Stomach (tissue), 9 donors: ENCODE measurements around the gene DST. TPM values are rescaled to one million over a fixed set of nuclear protein-coding genes. Genes with fewer than 3 reads are reported as not detected.

Experiments used
- DNase-seq, 2 donors: peaks; one replicate each; pipeline versions ENCODE4 v3.0.0 to v3.0.0-alpha.2; 2013 to 2019
- H3K27ac ChIP-seq, 5 donors: fragments of 200-600 bp in 4 of 5; sonication (generic) in 4 of 5; one replicate each; pipeline ENCODE4 v1.5.1; 2013 to 2019; ENCODE audit warnings: mild to moderate bottlenecking in 1 of 5, moderate library complexity in 1 of 5
- H3K27me3 ChIP-seq, 3 donors: fragments of 200-600 bp; sonication (generic); one replicate each; pipeline ENCODE4 v1.5.1; 2017 to 2019; ENCODE audit warnings: mixed run types in 1 of 3
- H3K36me3 ChIP-seq, 4 donors: fragments of 200-600 bp; sonication (generic); 1 replicate in 3 of 4; 2 replicates in 1 of 4; pipeline ENCODE4 v1.5.1; 2016 to 2019
- H3K4me1 ChIP-seq, 4 donors: fragments of 200-600 bp; sonication (generic); one replicate each; pipeline ENCODE4 v1.5.1; 2016 to 2019
- H3K4me3 ChIP-seq, 4 donors: fragments of 200-600 bp; sonication (generic) in 3 of 4; one replicate each; pipeline ENCODE4 v1.5.1; 2016 to 2019; ENCODE audit warnings: mild to moderate bottlenecking in 1 of 4
- H3K9me3 ChIP-seq, 4 donors: fragments of 200-600 bp; sonication (generic); one replicate each; pipeline ENCODE4 v1.5.1; 2016 to 2019
- EP300 ChIP-seq: sonication (generic); formaldehyde crosslinking; IDR thresholded peaks from one replicate; pipeline ENCODE4 v1.6.1; 2017; ENCODE audit warnings: antibody characterized with exemption
- POLR2A ChIP-seq, 4 donors: fragments of 450-650 bp; IDR thresholded peaks; one replicate each; pipeline ENCODE4 v1.6.1; 2016; ENCODE audit warnings: antibody characterized with exemption in 4 of 4, control low read depth in 2 of 4, mild to moderate bottlenecking in 1 of 4, moderate library complexity in 1 of 4
- POLR2AphosphoS5 ChIP-seq, 3 donors: sonication (generic); formaldehyde crosslinking; IDR thresholded peaks; one replicate each; pipeline ENCODE4 v1.6.1; 2016; ENCODE audit warnings: antibody characterized with exemption in 3 of 3
- WGBS, 5 donors: extraction: QIAGEN DNeasy Blood & Tissue Kit in 3 of 5; methylation state at CpG; one replicate each; pipeline versions ENCODE4 v1.1.5 to v1.1.7; 2013 to 2018; 5-methylcytosine and 5-hydroxymethylcytosine counted together
- intact Hi-C: fragments of 100-400 bp; cut with DNase I; formaldehyde crosslinking; loops from one replicate; pipeline ENCODE4 v1.15.1; 2023; ENCODE audit warnings: low total_unique reads
- polyA plus RNA-seq, 3 donors: library from polyadenylated mRNA; stranded (reverse); fragments of 200-250 nt; gene quantifications; one replicate each; pipeline ENCODE4 v1.2.3, GENCODE V29; 2013
- total RNA-seq, 5 donors: library from RNA; depleted of rRNA; stranded (reverse); fragments of >200 nt; gene quantifications; one replicate each; pipeline versions ENCODE4 v1.1.0 to v1.2.3, GENCODE V29; 2014 to 2016
- TF ChIP-seq, protein P1 (sequence below), 7 experiments: fragments of 450-650 bp in 4 of 7; fragments of 200-600 bp in 3 of 7; sonication (generic) in 3 of 7; IDR thresholded peaks; one replicate each; pipeline ENCODE4 v1.5.1; 2016 to 2019; ENCODE audit warnings: antibody characterized with exemption in 7 of 7, control low read depth in 2 of 7, mild to moderate bottlenecking in 1 of 7
- donor health status: healthy with polysubstance abuse.
- donor health status: Bipolar disorder and iron deficiency.
- donor health status: healthy.

DST gene
- total and polyA plus RNA-seq, 8 donors: 16.3 to 623 (median 200) TPM

DNA sequence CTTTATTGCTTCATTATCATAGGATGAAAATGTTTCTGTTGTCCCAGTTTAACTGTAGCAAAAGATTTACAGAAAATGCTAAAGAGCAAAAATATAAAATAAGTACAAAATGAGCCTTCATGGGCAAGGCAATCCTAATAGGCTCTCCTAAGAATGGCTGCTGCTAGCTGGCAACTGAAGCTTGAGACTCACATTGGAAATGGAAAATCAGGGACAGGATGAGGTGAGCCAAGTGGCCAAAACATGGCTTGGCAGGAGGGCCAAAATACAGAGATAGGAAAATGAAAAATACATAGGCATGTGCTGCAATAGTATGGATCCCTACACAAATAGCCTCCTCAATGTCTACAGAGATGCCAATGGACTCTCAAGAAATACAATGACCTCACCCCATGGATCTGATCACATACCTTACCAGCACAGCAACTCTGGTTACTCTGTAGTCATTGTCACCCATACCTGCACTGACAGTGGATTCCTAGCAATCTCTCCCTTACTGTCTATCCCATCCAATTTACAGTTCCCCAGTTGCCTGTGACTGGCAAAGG lies 105.4 kb downstream of the DST start:
- DNase-seq: no peak
- Histone ChIP-seq H3K9me3 (no peaks in the 10 kb centered on the region), H3K36me3 (peaks cover 0 to 41% (median 33%) of the 10 kb centered on the region in 4 donors), H3K27me3 (no peaks in the 10 kb centered on the region), H3K27ac (peak overlapping the region in 1 of 5 donors; percentile 93), H3K4me3 (peak overlapping the region; percentile 50 to 60 (median 58)), H3K4me1 (peaks cover 0 to 92% (median 45%) of the 10 kb centered on the region in 4 donors)
- intact Hi-C loops: no loop called here
- TF ChIP-seq POLR2AphosphoS5 (IDR thresholded peaks at IDR 0.05) (no peak), POLR2A (IDR thresholded peaks at IDR 0.05) (no peak), EP300 (no peak)
- TF ChIP-seq, protein P1, sequence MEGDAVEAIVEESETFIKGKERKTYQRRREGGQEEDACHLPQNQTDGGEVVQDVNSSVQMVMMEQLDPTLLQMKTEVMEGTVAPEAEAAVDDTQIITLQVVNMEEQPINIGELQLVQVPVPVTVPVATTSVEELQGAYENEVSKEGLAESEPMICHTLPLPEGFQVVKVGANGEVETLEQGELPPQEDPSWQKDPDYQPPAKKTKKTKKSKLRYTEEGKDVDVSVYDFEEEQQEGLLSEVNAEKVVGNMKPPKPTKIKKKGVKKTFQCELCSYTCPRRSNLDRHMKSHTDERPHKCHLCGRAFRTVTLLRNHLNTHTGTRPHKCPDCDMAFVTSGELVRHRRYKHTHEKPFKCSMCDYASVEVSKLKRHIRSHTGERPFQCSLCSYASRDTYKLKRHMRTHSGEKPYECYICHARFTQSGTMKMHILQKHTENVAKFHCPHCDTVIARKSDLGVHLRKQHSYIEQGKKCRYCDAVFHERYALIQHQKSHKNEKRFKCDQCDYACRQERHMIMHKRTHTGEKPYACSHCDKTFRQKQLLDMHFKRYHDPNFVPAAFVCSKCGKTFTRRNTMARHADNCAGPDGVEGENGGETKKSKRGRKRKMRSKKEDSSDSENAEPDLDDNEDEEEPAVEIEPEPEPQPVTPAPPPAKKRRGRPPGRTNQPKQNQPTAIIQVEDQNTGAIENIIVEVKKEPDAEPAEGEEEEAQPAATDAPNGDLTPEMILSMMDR (IDR thresholded peaks at IDR 0.05): no peak

DNA sequence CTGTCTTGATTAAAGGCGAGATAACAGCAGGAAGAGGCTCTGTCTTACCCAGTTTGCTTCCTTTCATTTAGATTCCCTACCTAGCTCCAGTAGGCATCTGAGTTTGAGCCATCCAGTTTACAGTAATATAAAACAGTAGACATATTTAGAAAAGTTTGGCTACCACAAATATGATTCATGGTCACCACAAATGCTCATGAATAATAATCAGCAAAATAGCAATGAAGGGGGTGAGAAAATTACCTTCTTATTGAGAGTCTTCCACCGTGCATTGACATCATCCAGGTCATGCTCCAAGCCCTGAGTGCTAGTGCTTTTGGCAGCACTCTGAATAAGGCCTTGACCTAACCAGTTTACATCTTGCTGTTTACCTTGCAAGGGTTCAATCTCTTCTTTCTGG lies 106.2 kb downstream of the DST start:
- DNase-seq: no peak
- Histone ChIP-seq H3K4me1 (peaks cover 0 to 89% (median 41%) of the 10 kb centered on the region in 4 donors), H3K4me3 (peak overlapping the region in 1 of 4 donors; percentile 50), H3K27me3 (no peaks in the 10 kb centered on the region), H3K27ac (no peak overlapping the region), H3K9me3 (no peaks in the 10 kb centered on the region), H3K36me3 (peaks cover 0 to 49% (median 41%) of the 10 kb centered on the region in 4 donors)
- 78 to 92% (median 85%) methylated on average over 2 of the region's 2 CpGs for WGBS, 5 donors
- TF ChIP-seq EP300 (no peak), POLR2AphosphoS5 (IDR thresholded peaks at IDR 0.05) (no peak), POLR2A (IDR thresholded peaks at IDR 0.05) (no peak)
- TF ChIP-seq, protein P1 (IDR thresholded peaks at IDR 0.05): no peak
- intact Hi-C loops: no loop called here

DNA sequence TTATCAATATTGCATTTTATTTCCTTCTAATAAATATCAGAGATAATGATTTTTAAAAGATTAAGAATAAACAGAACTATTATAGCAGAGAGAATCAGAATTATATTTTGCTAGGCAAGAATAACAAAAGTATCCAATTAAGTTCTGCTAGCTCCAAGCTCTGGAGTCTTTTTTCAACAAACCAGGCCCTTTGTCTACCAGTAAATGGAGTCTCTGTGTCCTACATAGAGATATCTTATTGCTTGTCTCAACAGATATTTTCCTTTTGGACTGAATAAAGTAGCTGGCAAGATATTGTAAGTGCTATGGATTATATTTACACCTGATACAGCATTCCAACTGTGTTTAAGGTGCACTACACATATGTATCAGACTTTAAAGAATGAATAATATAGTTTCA lies 107.1 kb downstream of the DST start:
- TF ChIP-seq, protein P1 (IDR thresholded peaks at IDR 0.05): no peak
- no peak for TF ChIP-seq POLR2A (IDR thresholded peaks at IDR 0.05)
- TF ChIP-seq POLR2AphosphoS5 (IDR thresholded peaks at IDR 0.05): no peak
- TF ChIP-seq EP300: no peak
- no peaks in the 10 kb centered on the region for H3K27me3 ChIP-seq
- peaks cover 0 to 56% (median 48%) of the 10 kb centered on the region in 4 donors for H3K36me3 ChIP-seq
- peaks cover 0 to 80% (median 37%) of the 10 kb centered on the region in 4 donors for H3K4me1 ChIP-seq
- no peaks in the 10 kb centered on the region for H3K9me3 ChIP-seq
- DNase-seq: no peak
- intact Hi-C loops: no loop called here
- no peak overlapping the region for H3K27ac ChIP-seq
- no peak overlapping the region for H3K4me3 ChIP-seq

DNA sequence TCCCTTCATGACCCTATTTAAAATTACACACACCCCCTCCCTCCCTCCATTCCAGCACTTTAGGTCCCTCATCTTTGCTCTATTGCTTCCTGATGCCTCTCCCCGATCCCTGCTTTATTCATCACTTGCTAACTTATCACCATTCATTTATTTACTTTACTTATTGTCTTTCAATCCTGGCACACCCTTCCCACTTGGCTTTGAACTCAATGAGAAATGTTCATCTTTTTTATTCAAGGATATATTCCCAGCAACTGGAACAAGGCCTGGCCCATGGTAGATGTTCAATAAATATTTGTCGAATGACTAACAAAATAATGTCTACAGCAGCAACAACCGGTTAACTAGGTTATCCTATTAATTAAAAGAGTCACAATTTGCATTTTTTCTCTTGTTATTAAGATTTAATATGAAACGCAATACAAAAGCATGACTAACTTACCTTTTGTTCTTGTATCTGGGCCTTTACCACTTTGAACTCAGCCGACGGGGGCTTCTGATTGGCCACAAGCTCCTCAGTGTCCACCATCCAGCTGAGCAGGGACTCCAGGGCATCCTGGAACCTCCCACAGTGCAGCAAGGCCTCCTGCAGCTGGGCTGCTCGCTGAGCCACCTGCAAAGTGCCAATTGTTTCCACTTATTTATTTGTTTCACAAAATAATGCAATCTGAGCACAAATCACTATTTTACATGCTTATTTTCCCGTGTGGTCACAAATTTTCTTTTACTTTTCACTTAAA lies 107.8 kb downstream of the DST start:
- no peak for DNase-seq
- no peak for TF ChIP-seq POLR2A (IDR thresholded peaks at IDR 0.05)
- no peak for TF ChIP-seq POLR2AphosphoS5 (IDR thresholded peaks at IDR 0.05)
- no peak for TF ChIP-seq EP300
- H3K36me3 ChIP-seq: peaks cover 0 to 63% (median 54%) of the 10 kb centered on the region in 4 donors
- H3K27me3 ChIP-seq: no peaks in the 10 kb centered on the region
- 87 to 91% (median 87%) methylated on average over 8 of the region's 8 CpGs for WGBS, 5 donors
- no peak overlapping the region for H3K4me3 ChIP-seq
- H3K4me1 ChIP-seq: peaks cover 0 to 74% (median 36%) of the 10 kb centered on the region in 4 donors
- H3K27ac ChIP-seq: no peak overlapping the region
- intact Hi-C loops: no loop called here
- H3K9me3 ChIP-seq: no peaks in the 10 kb centered on the region
